Fibroblast of pulmonary artery (primary cell): ENCODE data around the gene ZNF367.

Experiments used
- DNase-seq: peaks from one replicate; pipeline ENCODE4 v3.0.0-alpha.2; 2010; ENCODE audit warnings: low read depth
- H3K4me3 ChIP-seq: replicated peaks from 2 replicates; pipeline ENCODE4 v1.5.1; 2011; ENCODE audit warnings: low read depth, mild to moderate bottlenecking, control low read depth, low read length, moderate library complexity
- TF ChIP-seq, protein P1 (sequence below): IDR thresholded peaks from 2 replicates; pipeline ENCODE4 v1.5.1; 2011; ENCODE audit warnings: mild to moderate bottlenecking, control low read depth, low read length, inconsistent platforms; ENCODE audit errors: missing control alignments

The ZNF367 gene

GRCh38 chr9:96413302-96414221 lies 4.6 kb downstream of the ZNF367 start:
- TF ChIP-seq, protein P1, sequence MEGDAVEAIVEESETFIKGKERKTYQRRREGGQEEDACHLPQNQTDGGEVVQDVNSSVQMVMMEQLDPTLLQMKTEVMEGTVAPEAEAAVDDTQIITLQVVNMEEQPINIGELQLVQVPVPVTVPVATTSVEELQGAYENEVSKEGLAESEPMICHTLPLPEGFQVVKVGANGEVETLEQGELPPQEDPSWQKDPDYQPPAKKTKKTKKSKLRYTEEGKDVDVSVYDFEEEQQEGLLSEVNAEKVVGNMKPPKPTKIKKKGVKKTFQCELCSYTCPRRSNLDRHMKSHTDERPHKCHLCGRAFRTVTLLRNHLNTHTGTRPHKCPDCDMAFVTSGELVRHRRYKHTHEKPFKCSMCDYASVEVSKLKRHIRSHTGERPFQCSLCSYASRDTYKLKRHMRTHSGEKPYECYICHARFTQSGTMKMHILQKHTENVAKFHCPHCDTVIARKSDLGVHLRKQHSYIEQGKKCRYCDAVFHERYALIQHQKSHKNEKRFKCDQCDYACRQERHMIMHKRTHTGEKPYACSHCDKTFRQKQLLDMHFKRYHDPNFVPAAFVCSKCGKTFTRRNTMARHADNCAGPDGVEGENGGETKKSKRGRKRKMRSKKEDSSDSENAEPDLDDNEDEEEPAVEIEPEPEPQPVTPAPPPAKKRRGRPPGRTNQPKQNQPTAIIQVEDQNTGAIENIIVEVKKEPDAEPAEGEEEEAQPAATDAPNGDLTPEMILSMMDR = no peak
- no peak overlapping the region for H3K4me3 ChIP-seq
- DNase-seq = no peak

- TF ChIP-seq, protein P1 = no peak
- H3K4me3 ChIP-seq = no peak overlapping the region
- DNase-seq = no peak
These were observed 5.8 kb downstream of the ZNF367 start for GRCh38 chr9:96412174-96412913.

GRCh38 chr9:96411129-96411838 lies 6.9 kb downstream of the ZNF367 start:
- no peak overlapping the region for H3K4me3 ChIP-seq
- no peak for DNase-seq
- TF ChIP-seq, protein P1 = no peak

DNA sequence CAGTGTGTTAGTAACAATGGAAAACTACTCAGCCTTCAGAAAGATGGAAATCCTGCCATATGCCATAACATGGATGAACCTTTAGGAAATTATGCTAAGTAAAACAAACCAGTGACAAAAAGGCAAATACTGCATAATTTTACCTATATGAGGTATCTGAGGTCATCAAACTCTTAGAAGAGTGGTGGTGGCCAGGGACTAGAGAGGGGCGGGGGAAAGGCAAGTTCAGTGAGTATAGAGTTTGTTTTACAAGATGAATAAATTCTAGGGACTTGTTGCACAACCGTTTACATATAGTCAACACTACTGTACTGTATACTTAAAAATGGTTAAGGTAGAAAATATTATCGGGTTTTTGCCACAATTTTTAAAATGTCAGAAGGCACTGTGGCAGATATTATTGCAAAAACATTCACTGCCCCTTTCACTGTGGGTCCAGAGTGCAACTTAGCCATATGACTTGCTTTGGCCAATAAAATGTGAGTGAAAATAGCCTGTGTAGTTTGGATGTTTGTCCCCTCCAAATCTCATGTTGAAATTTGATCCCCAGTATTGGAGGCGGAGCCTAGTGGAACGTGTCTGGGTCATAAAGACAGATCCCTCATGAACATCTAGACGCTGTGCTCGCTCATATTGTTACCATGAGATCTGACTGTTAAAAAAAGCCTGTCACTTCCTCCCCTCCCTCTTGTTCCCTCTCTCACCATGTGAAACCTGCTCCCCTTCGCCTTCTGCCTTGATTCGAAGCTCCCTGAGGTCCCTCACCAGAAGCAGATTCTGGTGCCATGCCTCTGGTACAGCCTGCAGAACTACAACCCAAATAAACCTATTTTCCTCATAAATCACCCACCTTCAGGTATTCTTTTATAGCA lies 9.5 kb downstream of the ZNF367 start:
- TF ChIP-seq, protein P1 = no peak
- no peak for DNase-seq
- H3K4me3 ChIP-seq = no peak overlapping the region

- TF ChIP-seq, protein P1 = no peak
- no peak for DNase-seq
- H3K4me3 ChIP-seq = no peak overlapping the region
These were observed 17.8 kb downstream of the ZNF367 start for GRCh38 chr9:96400132-96400910.
